ENCODE results near the gene HSPG2.

DNA sequence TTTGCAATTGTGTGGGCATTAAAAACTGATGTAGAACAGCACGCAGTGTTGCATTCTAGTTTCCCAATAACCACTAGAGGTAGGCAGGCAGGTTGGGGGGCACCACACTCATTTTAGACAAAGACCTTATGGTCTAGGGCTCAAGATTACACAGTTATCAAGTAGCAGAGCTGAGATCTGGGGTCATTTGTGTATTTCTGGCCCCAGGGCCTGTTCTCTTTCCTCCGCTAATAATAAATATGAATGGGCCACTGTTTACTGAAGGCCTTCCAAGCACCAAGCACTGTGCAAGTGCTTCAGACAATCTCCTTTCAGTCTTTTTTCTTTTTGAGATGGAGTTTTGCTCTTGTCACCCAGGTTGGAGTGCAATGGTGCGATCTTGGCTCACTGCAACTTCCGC is 101.1 kb downstream of the HSPG2 start:
- TF ChIP-seq, protein P1, sequence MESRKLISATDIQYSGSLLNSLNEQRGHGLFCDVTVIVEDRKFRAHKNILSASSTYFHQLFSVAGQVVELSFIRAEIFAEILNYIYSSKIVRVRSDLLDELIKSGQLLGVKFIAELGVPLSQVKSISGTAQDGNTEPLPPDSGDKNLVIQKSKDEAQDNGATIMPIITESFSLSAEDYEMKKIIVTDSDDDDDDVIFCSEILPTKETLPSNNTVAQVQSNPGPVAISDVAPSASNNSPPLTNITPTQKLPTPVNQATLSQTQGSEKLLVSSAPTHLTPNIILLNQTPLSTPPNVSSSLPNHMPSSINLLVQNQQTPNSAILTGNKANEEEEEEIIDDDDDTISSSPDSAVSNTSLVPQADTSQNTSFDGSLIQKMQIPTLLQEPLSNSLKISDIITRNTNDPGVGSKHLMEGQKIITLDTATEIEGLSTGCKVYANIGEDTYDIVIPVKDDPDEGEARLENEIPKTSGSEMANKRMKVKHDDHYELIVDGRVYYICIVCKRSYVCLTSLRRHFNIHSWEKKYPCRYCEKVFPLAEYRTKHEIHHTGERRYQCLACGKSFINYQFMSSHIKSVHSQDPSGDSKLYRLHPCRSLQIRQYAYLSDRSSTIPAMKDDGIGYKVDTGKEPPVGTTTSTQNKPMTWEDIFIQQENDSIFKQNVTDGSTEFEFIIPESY (IDR thresholded peaks at IDR 0.05), result no peak
- TF ChIP-seq POLR2A (IDR thresholded peaks at IDR 0.05; ENCODE audit: low read depth, low read length) (no peak), CREB1 (IDR thresholded peaks at IDR 0.05; ENCODE audit: low read depth) (no peak), SP1 (IDR thresholded peaks at IDR 0.05; ENCODE audit: low read depth, low read length) (no peak), TBL1XR1 (IDR thresholded peaks at IDR 0.05; ENCODE audit: low read depth, low read length) (no peak), CHD2 (IDR thresholded peaks at IDR 0.05; ENCODE audit: borderline replicate concordance, low read depth, low read length) (no peak), GABPA (IDR thresholded peaks at IDR 0.05; ENCODE audit: low read depth) (no peak)
- TF ChIP-seq, protein P2, sequence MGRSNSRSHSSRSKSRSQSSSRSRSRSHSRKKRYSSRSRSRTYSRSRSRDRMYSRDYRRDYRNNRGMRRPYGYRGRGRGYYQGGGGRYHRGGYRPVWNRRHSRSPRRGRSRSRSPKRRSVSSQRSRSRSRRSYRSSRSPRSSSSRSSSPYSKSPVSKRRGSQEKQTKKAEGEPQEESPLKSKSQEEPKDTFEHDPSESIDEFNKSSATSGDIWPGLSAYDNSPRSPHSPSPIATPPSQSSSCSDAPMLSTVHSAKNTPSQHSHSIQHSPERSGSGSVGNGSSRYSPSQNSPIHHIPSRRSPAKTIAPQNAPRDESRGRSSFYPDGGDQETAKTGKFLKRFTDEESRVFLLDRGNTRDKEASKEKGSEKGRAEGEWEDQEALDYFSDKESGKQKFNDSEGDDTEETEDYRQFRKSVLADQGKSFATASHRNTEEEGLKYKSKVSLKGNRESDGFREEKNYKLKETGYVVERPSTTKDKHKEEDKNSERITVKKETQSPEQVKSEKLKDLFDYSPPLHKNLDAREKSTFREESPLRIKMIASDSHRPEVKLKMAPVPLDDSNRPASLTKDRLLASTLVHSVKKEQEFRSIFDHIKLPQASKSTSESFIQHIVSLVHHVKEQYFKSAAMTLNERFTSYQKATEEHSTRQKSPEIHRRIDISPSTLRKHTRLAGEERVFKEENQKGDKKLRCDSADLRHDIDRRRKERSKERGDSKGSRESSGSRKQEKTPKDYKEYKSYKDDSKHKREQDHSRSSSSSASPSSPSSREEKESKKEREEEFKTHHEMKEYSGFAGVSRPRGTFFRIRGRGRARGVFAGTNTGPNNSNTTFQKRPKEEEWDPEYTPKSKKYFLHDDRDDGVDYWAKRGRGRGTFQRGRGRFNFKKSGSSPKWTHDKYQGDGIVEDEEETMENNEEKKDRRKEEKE (IDR thresholded peaks at IDR 0.05), result no peak
- TF ChIP-seq, protein P3, sequence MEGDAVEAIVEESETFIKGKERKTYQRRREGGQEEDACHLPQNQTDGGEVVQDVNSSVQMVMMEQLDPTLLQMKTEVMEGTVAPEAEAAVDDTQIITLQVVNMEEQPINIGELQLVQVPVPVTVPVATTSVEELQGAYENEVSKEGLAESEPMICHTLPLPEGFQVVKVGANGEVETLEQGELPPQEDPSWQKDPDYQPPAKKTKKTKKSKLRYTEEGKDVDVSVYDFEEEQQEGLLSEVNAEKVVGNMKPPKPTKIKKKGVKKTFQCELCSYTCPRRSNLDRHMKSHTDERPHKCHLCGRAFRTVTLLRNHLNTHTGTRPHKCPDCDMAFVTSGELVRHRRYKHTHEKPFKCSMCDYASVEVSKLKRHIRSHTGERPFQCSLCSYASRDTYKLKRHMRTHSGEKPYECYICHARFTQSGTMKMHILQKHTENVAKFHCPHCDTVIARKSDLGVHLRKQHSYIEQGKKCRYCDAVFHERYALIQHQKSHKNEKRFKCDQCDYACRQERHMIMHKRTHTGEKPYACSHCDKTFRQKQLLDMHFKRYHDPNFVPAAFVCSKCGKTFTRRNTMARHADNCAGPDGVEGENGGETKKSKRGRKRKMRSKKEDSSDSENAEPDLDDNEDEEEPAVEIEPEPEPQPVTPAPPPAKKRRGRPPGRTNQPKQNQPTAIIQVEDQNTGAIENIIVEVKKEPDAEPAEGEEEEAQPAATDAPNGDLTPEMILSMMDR (IDR thresholded peaks at IDR 0.05 in 2 of 3, conservative IDR thresholded peaks at IDR 0.05 in 1 of 3; ENCODE audit: control insufficient read depth in 2 of 3, extremely low read depth in 1 of 3, insufficient read depth in 1 of 3, low read depth in 3 of 3, low read length in 3 of 3), result no peak
- TF ChIP-seq, protein P4, sequence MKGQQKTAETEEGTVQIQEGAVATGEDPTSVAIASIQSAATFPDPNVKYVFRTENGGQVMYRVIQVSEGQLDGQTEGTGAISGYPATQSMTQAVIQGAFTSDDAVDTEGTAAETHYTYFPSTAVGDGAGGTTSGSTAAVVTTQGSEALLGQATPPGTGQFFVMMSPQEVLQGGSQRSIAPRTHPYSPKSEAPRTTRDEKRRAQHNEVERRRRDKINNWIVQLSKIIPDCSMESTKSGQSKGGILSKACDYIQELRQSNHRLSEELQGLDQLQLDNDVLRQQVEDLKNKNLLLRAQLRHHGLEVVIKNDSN (IDR thresholded peaks at IDR 0.05; ENCODE audit: borderline replicate concordance, extremely low read length, insufficient read depth, low read depth, low read length), result no peak
- TF ChIP-seq, protein P5, sequence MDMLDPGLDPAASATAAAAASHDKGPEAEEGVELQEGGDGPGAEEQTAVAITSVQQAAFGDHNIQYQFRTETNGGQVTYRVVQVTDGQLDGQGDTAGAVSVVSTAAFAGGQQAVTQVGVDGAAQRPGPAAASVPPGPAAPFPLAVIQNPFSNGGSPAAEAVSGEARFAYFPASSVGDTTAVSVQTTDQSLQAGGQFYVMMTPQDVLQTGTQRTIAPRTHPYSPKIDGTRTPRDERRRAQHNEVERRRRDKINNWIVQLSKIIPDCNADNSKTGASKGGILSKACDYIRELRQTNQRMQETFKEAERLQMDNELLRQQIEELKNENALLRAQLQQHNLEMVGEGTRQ (IDR thresholded peaks at IDR 0.05; ENCODE audit: borderline replicate concordance, low read depth, low read length), result no peak
- TF ChIP-seq, protein P6, sequence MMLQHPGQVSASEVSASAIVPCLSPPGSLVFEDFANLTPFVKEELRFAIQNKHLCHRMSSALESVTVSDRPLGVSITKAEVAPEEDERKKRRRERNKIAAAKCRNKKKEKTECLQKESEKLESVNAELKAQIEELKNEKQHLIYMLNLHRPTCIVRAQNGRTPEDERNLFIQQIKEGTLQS (IDR thresholded peaks at IDR 0.05; ENCODE audit: borderline replicate concordance, extremely low read depth, low read depth, low read length), result no peak

All from GM12878 (cell line).